ENCODE results near the gene AP2A1.

DNA sequence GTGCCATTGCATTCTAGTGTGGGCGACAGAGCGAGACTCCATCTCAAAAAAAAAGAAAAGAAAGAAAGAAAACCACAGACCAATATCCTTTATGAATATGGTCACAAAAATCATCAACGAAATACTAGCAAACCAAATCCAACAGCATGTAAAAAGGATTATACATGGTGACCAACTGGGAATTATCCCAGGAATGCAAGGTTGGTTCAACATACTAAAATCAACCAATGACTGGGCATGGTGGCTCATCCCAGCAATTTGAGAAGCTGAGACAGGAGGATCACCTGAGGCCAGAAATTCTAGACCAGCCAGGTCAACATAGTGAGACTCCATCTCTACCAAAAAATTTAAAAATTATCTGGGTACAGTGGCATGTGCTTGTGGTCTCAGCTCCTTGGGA lies 10.8 kb upstream of the AP2A1 start:
- TF ChIP-seq POLR2AphosphoS5 (IDR thresholded peaks at IDR 0.05; ENCODE audit: low read depth, low read length): no peak
- no peak for TF ChIP-seq POLR2A (IDR thresholded peaks at IDR 0.05; ENCODE audit: low read depth, low read length)

Measured in GM12892 (cell line).